ENCODE data around the gene OSBPL2.

The OSBPL2 gene

DNA sequence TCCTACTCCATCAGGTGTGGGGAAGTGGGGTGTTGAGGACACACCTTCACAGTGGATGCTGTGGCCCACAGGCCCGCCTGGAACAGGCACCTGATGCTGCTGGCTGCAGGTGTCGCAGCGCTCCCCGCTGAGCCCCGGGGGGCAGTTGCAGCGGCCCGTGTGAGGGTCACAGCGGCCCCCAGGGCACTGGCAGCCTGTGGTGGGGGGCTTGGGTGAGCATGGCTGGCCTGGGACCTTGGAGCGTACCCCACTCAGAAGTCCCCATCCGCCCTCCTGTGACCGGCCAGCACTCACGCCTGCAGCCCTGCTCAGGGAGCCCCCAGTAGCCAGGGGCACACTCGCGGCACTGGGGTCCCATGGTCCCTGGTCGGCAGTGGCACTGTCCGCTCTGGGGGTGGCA, 83.7 kb downstream of the OSBPL2 start:
- in situ Hi-C loops (cut with MboI; ENCODE audit: low sequenced_read_pairs) = no loop called here

GRCh38 chr20:62322492-62323041, 84.2 kb downstream of the OSBPL2 start:
- in situ Hi-C loops (cut with MboI; ENCODE audit: low sequenced_read_pairs) = no loop called here

- in situ Hi-C loops (cut with MboI; ENCODE audit: low sequenced_read_pairs) = no loop called here
These were observed 85.0 kb downstream of the OSBPL2 start for GRCh38 chr20:62323146-62323979.

DNA sequence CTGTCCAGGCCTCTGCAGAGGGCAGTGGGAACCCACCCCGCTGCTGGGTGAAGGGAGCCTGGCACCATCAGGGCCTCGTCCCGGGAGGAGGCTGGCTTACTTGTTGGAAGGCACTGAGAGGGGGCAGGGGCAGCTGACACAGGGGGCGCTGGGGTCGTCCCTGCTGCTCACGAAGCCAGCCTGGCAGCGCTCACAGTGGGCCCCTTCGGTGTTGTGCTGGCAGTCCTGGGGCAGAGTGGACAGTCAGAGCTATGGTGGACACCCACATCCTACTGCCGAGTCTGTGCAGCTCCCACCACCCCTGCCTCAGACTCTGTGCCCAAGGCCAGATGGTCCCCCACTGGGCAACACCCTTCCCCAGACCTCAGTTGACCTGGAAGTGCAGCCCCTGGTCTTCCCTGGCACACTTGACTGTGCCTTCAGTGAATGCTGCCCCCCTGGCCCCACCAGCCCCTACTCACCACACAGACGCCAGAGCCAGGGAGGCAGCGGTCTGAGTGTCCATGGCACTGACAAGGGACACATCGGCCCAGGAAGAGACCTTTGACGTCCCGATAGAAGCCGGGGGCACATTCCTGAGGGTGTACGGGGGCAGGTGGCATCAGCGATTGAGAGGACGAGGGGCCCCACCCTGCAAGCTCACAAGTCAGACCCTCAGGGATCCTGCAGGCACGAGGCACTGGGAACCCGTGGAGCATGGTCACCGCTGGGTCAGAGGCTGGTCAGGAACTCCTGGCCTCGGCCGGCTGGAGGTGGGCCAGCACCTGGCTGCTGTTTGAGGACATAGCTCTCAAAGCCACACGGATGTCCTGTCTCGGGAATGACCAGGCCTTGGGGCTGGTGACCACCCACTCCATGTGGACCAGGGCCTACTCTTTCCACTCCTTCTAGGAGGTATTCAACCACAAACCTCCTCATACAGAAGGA, 85.9 kb downstream of the OSBPL2 start:
- in situ Hi-C loops (cut with MboI; ENCODE audit: low sequenced_read_pairs) = no loop called here

DNA sequence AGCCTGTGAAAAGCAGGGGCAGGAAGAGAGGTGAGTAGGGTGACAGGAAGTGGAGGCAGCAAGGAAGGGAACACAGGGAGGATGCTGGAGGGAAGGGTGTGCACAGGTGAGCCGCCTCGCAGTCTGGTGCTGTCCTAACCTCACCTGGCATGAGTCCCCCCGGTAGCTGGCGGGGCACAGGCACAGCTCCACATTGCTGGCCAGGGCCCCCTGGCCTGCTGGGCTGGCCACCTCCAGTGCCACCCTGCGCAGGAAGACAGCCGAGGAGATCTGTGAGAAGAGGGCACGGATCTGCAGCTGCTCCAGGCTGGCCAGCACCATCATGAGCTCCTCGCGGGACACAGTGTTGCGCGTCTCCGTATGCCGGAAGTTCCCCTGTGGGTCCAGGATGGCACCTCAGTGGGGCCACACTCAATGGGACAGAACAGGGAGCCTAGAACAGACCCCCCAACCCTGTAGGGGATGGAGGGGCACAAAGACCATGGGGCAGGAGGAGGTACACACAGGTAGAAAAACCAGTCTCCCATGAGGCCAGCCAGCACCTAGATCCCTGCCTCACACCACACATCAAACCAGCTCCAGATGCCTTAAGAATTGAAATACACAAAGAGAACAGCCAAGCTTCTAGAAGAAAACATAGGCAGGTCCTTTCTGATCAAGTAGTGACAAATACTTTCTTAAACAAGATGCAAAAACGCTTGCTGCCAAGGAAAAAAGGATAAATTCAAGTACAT, 87.0 kb downstream of the OSBPL2 start:
- in situ Hi-C loops (cut with MboI; ENCODE audit: low sequenced_read_pairs) = no loop called here

DNA sequence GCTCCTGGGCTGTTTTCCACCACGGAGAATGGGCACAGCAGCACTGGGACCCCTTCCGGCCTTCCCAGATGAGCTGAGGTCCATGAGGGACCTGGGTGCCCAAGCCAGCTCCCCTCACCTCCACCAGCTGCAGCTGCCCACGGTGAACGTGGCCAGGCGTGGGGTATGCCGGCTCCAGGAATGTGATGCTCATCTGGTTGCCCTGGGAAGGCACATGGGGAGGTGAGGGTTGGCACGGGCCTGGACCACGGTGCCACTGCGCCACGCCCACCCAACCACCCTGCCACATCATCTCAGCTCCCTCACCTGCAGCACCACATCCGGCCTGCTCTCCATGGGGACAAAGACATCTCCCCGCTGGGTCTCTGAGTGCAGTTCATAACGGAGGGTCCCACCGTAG, 88.2 kb downstream of the OSBPL2 start:
- in situ Hi-C loops (cut with MboI; ENCODE audit: low sequenced_read_pairs) = no loop called here

GRCh38 chr20:62326959-62327725, 88.8 kb downstream of the OSBPL2 start:
- in situ Hi-C loops (cut with MboI; ENCODE audit: low sequenced_read_pairs) = no loop called here

GRCh38 chr20:62327726-62328495, 89.6 kb downstream of the OSBPL2 start:
- in situ Hi-C loops (cut with MboI; ENCODE audit: low sequenced_read_pairs) = no loop called here

DNA sequence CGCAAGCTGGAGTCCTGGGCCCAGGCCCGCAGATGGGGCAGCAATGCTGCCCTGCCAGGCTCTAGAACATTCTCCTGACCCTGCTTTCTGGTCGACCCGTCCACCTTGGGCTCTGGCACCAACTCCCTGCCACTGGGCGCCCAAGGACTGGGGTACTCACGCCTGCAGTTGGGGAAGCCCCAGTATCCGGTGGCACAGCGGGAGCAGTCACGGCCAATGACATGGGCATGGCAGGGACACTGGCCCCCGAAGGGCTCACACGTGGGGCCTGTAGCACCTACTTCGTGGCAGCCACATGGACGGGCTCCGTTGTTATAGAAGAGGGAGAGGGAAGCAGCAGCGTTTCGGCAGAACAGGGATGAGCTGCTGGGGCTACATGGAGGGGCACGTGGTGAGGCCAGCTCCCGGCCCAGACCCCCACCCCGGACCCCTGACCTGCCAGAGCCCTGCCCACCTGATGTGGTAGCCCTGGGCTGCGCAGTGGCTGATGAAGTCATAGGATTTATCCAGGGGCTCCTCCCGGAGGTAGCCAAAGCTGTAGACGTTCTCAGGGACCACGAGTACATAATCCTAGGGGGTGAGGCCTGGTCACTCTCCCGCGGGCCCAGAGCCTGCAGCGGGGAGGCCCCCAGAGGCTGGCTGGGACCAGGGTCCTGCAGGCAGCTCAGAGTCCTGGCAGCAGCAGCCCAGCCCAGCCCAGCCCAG, 90.5 kb downstream of the OSBPL2 start:
- in situ Hi-C loops (cut with MboI; ENCODE audit: low sequenced_read_pairs) = no loop called here

DNA sequence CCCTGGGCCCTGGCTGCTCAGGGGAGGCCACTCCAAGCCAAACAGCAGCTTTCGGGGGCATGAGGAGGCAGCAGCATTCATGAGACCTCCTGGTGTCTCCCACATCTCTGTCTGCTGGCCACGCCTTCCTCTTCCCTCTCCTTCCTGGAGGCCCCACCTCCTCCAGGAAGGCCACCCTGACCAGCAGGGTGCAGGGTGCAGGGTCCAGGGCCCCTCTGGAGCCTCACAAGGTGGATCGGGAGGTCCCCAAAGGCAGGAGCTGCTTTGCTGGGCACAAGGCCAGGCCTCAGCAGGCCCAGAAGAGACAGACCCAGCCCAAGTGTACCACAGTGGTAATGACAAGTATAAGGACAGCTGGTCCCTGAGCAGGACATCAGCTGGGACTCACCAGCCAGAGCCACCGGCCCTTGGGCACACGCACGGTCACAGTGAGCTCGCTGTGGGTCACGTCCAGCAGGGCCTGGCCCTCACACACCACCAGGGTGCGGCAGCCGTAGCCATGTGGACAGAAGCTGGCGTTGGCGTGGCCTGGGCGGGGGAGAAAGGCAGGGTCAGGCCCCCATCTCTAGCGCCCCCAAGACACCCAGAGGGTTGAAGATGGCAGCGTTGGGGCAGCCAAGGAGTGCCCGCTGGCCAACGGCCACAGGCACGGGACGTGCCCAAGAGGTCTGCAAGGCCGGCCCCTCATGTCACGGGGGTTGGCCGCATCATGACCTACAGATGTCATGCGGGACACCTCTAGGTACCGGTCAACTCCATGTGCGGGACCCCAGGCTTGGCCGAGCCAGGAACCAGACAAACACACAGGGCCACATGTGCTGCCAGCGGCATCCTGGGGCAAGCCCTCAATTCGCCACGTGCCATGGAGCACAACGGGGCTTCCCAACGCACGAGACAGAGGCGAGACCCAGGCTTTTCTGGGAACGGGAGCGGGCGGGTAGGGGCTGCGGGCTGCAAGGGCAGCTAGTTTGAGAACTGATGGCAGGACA, 91.4 kb downstream of the OSBPL2 start:
- in situ Hi-C loops (cut with MboI; ENCODE audit: low sequenced_read_pairs) = no loop called here

DNA sequence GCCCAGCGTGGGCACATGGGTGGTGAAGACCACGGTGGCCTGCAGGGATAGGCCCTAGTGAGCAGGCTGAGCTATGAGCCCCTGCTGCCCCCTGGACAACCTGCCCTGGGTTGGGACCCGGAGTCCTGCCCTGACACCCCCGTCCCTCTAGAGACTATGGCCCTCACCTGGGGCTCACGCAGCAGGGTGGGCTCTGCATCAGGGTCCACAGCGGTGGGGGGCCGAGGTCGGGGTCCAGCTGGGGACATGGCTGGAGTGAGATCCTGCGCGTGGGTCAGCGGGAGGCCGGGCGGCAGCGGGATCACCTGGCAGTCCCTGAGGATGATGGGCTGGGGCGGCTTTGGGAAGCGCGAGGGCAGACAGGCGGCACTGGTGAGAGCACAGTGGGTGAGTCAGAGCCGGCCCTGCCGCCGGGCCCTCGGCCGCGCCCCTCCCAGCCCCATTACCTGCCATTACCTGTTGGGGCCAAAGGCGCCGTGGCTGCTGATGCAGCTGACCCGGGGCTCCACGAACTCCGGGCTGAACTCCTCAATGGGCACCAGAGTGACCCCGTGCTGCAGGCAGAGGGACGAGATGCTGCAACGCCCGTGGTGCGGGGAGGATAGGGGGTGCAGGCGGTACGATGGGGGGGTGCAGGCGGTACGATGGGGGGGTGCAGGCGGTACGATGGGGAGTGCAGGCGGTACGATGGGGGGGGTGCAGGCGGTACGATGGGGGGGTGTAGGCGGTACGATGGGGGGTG, 92.4 kb downstream of the OSBPL2 start:
- in situ Hi-C loops (cut with MboI; ENCODE audit: low sequenced_read_pairs) = no loop called here

DNA sequence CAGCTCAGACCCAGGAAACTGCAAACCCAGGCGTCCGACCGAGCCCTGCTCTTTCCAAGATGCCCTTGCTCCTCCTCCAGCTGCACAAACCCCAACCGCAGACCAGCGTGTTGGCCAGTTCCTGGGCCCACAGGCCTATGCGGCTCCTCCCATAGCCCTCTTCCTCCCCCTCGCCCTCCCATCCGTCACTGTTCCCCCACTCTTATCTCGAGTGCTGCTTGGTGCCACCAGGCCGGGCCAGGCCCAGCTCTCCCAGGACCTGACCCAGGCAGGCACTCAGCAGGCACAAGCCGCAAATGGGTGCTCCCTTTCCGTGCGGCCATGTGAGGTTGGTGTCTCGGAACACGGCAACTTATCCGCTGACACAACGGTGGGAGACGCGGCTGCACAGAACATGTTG, 93.0 kb downstream of the OSBPL2 start:
- in situ Hi-C loops (cut with MboI; ENCODE audit: low sequenced_read_pairs) = no loop called here

GRCh38 chr20:62332421-62332820, 94.1 kb downstream of the OSBPL2 start:
- in situ Hi-C loops (cut with MboI; ENCODE audit: low sequenced_read_pairs) = no loop called here

DNA sequence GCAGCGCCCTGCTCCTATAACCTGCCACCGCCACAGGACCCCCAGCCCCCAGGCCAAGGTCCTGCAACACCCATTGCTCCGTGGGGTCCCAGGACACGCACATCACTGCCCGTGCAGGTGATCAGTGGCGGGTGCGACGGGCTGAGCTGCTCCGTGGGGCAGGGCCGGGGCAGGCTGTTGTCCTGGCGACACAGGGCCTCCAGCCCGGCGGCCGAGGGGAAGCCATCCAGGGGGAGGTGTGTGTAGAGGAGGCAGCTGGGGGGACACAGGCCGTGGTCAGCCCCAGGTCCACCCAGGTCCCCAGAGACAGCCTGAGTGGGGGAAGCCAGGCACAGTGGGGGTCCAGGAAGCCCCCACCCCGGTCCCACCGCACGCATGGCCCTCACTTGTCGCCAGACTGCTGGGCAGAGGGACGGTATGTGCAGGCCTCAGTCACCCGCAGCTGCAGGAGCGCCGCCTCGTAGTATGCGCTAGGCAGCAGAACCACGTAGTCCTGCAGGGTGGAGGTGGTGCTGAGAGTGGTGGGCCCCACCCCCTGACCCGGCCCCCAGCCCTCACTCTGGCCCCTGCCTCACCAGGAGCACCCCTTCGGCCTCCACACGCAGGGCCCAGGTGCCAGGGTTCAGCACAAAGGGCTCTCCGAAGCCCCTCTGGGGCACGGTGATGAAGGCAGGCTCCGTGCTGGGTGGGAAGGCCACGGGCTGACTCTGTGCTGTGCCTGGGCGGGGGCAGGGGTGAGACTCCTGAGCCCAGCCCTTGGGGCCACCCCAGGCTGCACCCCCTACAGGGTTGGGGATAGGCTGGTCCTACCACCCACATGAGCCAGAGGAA, 94.9 kb downstream of the OSBPL2 start:
- in situ Hi-C loops (cut with MboI; ENCODE audit: low sequenced_read_pairs) = no loop called here

GRCh38 chr20:62333820-62334595, 95.7 kb downstream of the OSBPL2 start:
- in situ Hi-C loops (cut with MboI; ENCODE audit: low sequenced_read_pairs) = no loop called here

Measured in hTERT RPE-1 (cell line).